ENCODE data around the gene PPP1R3G. TPM values are rescaled to one million over a fixed set of nuclear protein-coding genes. Genes with fewer than 3 reads are reported as not detected.

The PPP1R3G gene
- total and polyA plus RNA-seq, 2 of the 13 experiments (the other 11 are each of a cell fraction or from before 2014, with no cell fraction given): 1.2 to 1.3 TPM

DNA sequence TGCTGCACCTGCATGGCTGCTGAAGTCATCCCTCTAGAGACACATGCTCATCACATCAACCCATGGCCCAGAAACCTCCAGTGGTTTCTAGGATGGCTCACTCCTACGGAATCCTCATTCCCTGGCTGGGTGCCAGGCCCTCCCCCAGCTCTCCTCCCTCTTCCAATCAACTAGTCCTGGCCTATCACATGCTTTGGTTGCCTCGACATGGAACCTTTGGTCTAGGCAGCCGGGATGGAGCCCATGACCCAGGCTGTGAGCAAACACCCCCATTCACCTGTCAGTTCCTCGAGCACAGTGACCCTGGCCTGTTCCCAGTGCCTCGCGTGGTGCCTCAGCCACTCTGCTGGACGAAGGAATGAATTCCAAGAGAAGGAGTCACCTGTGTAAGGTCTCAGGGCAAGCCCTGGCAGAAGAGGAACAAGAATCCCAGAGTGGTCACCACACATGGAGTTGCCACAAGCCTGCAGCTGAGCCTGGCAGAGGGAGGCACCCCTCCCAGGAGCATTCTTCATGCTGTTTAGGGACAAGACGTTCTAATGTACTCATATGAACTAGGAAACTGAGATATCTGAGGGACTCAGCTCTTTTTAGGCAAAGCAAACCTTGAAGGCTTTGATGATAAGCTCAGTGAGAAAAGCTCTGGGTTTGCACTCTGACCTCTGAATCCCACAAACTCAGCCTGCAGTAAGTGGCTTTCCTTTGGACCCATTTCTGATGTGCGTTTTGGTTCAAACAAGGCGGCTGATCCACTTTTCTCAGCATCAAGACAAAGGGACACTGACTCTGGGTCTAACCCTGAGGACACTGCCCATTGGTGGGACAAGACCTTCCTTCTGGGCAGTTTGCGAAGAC lies 40.2 kb downstream of the PPP1R3G start (continued):
- TF ChIP-seq HNRNPLL (IDR thresholded peaks at IDR 0.05; ENCODE audit: low read depth, low read length, poor library complexity, severe bottlenecking) (no peak), ZSCAN25 (CRISPR knock-in tag; IDR thresholded peaks at IDR 0.05) (no peak), ZNF567 (CRISPR knock-in tag; IDR thresholded peaks at IDR 0.05; ENCODE audit: borderline replicate concordance) (no peak), ZNF317 (CRISPR knock-in tag; IDR thresholded peaks at IDR 0.05) (no peak), TAF1 (CRISPR knock-in tag; IDR thresholded peaks at IDR 0.05) (no peak), ZNF441 (CRISPR knock-in tag; IDR thresholded peaks at IDR 0.05; ENCODE audit: borderline replicate concordance) (no peak; the same call in 1 of the 2 replicates), RELA (CRISPR knock-in tag; IDR thresholded peaks at IDR 0.05) (no peak), FOXJ3 (CRISPR knock-in tag; IDR thresholded peaks at IDR 0.05; ENCODE audit: borderline replicate concordance) (no peak), NBN (conservative IDR thresholded peaks at IDR 0.05) (no peak), KLF6 (CRISPR knock-in tag; IDR thresholded peaks at IDR 0.05) (no peak), ATM (IDR thresholded peaks at IDR 0.05; ENCODE audit: borderline replicate concordance) (no peak), DNMT3B (CRISPR knock-in tag; conservative IDR thresholded peaks at IDR 0.05) (no peak), ZNF337 (CRISPR knock-in tag; IDR thresholded peaks at IDR 0.05; ENCODE audit: borderline replicate concordance, low read depth) (no peak), MXI1 (IDR thresholded peaks at IDR 0.05; ENCODE audit: borderline replicate concordance, low read depth, low read length) (no peak), ZNF17 (CRISPR knock-in tag; IDR thresholded peaks at IDR 0.05) (no peak), ZNF20 (CRISPR knock-in tag; IDR thresholded peaks at IDR 0.05) (no peak)
- TF ChIP-seq, protein P1, sequence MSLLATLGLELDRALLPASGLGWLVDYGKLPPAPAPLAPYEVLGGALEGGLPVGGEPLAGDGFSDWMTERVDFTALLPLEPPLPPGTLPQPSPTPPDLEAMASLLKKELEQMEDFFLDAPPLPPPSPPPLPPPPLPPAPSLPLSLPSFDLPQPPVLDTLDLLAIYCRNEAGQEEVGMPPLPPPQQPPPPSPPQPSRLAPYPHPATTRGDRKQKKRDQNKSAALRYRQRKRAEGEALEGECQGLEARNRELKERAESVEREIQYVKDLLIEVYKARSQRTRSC (CRISPR knock-in tag; IDR thresholded peaks at IDR 0.05; ENCODE audit: low read depth): no peak
- TF ChIP-seq, protein P2, sequence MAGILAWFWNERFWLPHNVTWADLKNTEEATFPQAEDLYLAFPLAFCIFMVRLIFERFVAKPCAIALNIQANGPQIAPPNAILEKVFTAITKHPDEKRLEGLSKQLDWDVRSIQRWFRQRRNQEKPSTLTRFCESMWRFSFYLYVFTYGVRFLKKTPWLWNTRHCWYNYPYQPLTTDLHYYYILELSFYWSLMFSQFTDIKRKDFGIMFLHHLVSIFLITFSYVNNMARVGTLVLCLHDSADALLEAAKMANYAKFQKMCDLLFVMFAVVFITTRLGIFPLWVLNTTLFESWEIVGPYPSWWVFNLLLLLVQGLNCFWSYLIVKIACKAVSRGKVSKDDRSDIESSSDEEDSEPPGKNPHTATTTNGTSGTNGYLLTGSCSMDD (CRISPR knock-in tag; IDR thresholded peaks at IDR 0.05): no peak
- TF ChIP-seq, protein P3, sequence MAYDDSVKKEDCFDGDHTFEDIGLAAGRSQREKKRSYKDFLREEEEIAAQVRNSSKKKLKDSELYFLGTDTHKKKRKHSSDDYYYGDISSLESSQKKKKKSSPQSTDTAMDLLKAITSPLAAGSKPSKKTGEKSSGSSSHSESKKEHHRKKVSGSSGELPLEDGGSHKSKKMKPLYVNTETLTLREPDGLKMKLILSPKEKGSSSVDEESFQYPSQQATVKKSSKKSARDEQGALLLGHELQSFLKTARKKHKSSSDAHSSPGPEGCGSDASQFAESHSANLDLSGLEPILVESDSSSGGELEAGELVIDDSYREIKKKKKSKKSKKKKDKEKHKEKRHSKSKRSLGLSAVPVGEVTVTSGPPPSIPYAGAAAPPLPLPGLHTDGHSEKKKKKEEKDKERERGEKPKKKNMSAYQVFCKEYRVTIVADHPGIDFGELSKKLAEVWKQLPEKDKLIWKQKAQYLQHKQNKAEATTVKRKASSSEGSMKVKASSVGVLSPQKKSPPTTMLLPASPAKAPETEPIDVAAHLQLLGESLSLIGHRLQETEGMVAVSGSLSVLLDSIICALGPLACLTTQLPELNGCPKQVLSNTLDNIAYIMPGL (CRISPR knock-in tag; IDR thresholded peaks at IDR 0.05; ENCODE audit: borderline replicate concordance in 1 of 2, low read depth in 1 of 2): no peak
- TF ChIP-seq, protein P4, sequence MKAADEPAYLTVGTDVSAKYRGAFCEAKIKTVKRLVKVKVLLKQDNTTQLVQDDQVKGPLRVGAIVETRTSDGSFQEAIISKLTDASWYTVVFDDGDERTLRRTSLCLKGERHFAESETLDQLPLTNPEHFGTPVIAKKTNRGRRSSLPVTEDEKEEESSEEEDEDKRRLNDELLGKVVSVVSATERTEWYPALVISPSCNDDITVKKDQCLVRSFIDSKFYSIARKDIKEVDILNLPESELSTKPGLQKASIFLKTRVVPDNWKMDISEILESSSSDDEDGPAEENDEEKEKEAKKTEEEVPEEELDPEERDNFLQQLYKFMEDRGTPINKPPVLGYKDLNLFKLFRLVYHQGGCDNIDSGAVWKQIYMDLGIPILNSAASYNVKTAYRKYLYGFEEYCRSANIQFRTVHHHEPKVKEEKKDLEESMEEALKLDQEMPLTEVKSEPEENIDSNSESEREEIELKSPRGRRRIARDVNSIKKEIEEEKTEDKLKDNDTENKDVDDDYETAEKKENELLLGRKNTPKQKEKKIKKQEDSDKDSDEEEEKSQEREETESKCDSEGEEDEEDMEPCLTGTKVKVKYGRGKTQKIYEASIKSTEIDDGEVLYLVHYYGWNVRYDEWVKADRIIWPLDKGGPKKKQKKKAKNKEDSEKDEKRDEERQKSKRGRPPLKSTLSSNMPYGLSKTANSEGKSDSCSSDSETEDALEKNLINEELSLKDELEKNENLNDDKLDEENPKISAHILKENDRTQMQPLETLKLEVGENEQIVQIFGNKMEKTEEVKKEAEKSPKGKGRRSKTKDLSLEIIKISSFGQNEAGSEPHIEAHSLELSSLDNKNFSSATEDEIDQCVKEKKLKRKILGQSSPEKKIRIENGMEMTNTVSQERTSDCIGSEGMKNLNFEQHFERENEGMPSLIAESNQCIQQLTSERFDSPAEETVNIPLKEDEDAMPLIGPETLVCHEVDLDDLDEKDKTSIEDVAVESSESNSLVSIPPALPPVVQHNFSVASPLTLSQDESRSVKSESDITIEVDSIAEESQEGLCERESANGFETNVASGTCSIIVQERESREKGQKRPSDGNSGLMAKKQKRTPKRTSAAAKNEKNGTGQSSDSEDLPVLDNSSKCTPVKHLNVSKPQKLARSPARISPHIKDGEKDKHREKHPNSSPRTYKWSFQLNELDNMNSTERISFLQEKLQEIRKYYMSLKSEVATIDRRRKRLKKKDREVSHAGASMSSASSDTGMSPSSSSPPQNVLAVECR (CRISPR knock-in tag; IDR thresholded peaks at IDR 0.05; ENCODE audit: borderline replicate concordance): no peak
- TF ChIP-seq, protein P5, sequence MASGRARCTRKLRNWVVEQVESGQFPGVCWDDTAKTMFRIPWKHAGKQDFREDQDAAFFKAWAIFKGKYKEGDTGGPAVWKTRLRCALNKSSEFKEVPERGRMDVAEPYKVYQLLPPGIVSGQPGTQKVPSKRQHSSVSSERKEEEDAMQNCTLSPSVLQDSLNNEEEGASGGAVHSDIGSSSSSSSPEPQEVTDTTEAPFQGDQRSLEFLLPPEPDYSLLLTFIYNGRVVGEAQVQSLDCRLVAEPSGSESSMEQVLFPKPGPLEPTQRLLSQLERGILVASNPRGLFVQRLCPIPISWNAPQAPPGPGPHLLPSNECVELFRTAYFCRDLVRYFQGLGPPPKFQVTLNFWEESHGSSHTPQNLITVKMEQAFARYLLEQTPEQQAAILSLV (CRISPR knock-in tag; IDR thresholded peaks at IDR 0.05; ENCODE audit: borderline replicate concordance): no peak
